RWPE1 (cell line): Measurements from ENCODE around the gene GFY.

ENCODE experiments used
- CTCF ChIA-PET: fragments of 350-600 bp; sonication (Branson Sonifier 250); formaldehyde crosslinking; extraction: SDS; loops from one replicate; lab custom pipeline; 2021; lab: Yijun Ruan, JAX
- POLR2A ChIA-PET: fragments of 400-600 bp; formaldehyde crosslinking; extraction: SDS; loops from one replicate; lab custom pipeline; 2020; ENCODE audit warnings: antibody characterized with exemption; ENCODE audit not compliant: low non-redundant PET; lab: Yijun Ruan, JAX
- DNase-seq: peaks from one replicate; pipeline ENCODE4 v3.0.0; 2012; ENCODE audit warnings: low spot score
- H3K27ac ChIP-seq: fragments of 450-650 bp; 2 replicates; pipeline ENCODE4 v1.5.1; 2017
- TF ChIP-seq, protein P1 (sequence below): fragments of 450-650 bp; conservative IDR thresholded peaks from 2 replicates; pipeline ENCODE4 v1.5.1; 2017; ENCODE audit warnings: low read depth, mild to moderate bottlenecking

Gene GFY

GRCh38 chr19:49389406-49389805, 35.8 kb upstream of the GFY start:
- DNase-seq = no peak
- CTCF ChIA-PET = interaction anchor here (0.6 kb wide), 1 partner anchor 60 kb away, joined by 3 read pairs; no protein-coding TSS in a partner anchor
- TF ChIP-seq, protein P1, sequence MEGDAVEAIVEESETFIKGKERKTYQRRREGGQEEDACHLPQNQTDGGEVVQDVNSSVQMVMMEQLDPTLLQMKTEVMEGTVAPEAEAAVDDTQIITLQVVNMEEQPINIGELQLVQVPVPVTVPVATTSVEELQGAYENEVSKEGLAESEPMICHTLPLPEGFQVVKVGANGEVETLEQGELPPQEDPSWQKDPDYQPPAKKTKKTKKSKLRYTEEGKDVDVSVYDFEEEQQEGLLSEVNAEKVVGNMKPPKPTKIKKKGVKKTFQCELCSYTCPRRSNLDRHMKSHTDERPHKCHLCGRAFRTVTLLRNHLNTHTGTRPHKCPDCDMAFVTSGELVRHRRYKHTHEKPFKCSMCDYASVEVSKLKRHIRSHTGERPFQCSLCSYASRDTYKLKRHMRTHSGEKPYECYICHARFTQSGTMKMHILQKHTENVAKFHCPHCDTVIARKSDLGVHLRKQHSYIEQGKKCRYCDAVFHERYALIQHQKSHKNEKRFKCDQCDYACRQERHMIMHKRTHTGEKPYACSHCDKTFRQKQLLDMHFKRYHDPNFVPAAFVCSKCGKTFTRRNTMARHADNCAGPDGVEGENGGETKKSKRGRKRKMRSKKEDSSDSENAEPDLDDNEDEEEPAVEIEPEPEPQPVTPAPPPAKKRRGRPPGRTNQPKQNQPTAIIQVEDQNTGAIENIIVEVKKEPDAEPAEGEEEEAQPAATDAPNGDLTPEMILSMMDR = no peak
- no peak overlapping the region for H3K27ac ChIP-seq
- POLR2A ChIA-PET = no interaction called here

GRCh38 chr19:49390131-49390928, 34.9 kb upstream of the GFY start:
- no peak overlapping the region for H3K27ac ChIP-seq
- DNase-seq = no peak
- ChIA-PET CTCF (interaction anchor here (0.6 to 2.2 kb wide), 5 partner anchors 8 to 708 kb away, joined by 3 to 17 read pairs (median 3); no protein-coding TSS in a partner anchor), POLR2A (no interaction called here)
- TF ChIP-seq, protein P1 = no peak

DNA sequence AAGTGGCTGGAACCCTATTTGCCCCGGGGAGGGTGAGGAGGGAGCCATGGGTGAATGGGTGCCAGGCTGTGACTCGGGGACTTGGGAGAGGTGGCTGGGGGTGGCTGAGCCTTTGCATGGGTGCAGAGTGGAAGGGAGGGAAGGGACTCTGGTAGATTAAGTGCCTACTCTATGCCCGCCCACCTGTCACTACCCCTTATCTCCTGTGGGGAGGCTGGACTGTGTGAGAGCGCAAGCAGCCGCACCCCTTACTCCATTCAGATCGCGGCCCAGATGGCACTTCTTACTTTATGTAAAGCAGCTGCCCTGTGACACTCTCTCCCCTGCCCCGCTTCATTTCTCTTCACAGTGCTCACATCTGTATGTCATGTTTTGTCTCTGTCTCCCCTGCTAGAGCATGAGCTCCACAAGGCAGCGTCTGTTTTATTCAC, 34.2 kb upstream of the GFY start:
- POLR2A ChIA-PET = interaction anchor here (0.6 kb wide), 1 partner anchor 124 kb away, joined by 3 read pairs; no protein-coding TSS in a partner anchor

DNA sequence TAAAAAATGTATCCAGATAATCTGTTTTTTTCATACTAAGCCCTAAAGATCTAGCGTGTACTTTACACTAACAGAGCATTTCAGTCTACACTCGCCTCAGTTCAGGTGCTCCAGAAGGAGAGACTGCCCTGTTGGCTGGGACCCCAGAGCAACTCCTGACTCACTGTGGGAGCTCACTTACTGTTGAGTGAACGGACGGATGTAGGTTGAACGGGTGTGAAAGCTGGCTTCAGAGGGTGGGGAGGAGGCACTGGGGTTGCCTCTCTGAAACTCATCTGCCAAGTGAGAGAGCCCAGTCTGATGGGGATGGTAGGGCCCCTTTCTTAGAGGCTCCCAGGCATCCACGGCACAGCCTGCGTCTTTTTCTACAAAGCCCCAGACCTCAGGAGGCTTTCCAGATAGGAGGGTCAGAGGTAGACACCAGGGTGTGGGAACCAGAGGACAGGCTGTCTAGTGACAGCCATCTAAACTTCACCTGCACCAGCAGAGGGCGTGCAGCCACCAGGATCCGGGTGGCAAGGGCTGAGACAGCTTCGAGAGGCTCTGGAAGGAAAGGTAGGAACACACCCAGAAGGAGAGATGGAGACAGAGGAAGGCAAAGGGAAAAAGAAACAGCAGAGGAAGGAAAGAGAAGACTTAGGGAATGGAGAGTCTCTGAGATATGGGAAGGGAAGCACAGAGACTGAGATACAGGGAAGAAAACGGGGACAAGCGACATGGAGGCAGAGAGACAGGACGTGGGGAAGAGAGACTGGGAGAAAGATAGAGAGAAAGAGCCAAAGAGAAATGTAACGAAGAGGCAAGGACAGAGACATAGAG, 33.4 kb upstream of the GFY start:
- DNase-seq = peak; percentile 79
- POLR2A ChIA-PET = interaction anchor here (0.6 kb wide), 2 partner anchors 38 to 125 kb away, joined by 3 read pairs; no protein-coding TSS in a partner anchor
- H3K27ac ChIP-seq = peak overlapping the region; percentile 37
- TF ChIP-seq, protein P1 = peak; percentile 88
- CTCF ChIA-PET = interaction anchor here (0.6 to 2.4 kb wide), 15 partner anchors 9 to 166 kb away, joined by 3 to 17 read pairs (median 6); partner anchors contain the start of gene SLC17A7

More for the DNA sequence above, 34.2 kb upstream of the GFY start:
- TF ChIP-seq, protein P1 = no peak
- CTCF ChIA-PET = interaction anchor here (0.6 to 2.4 kb wide), 8 partner anchors 8 to 709 kb away, joined by 3 to 17 read pairs (median 4); no protein-coding TSS in a partner anchor
- H3K27ac ChIP-seq = no peak overlapping the region
- DNase-seq = no peak

DNA sequence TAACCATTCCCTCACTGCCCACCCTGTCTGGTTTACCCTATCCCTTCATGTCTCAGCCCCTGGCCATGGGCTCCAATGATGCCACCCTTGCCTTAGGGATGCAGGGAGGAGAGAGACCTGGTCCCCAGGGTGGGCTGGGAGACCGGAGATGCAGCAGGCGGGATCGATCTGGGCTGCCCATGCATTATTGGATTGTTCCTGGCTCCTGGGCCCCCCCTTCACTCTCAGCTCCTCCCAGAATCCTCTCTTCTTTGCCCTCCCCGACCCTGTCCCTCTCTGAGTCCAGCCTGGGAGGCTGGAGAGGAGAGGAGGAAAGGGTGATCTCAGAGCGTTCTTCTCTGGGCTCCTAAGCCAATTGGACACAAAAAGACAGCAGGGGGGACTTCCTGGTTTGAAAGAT, 31.3 kb upstream of the GFY start:
- ChIA-PET CTCF (interaction anchor here (0.5 to 1.0 kb wide), 3 partner anchors 11 to 36 kb away, joined by 3 to 4 read pairs (median 3); no protein-coding TSS in a partner anchor), POLR2A (no interaction called here)
- no peak for DNase-seq
- TF ChIP-seq, protein P1 = no peak
- no peak overlapping the region for H3K27ac ChIP-seq
